Measurements from ENCODE around the gene DEK.
"Not testable (repeated sequence)": the region's sequence is repeated elsewhere in the genome, so short reads cannot be mapped to it uniquely, and the experiment has no call there.

Gene DEK

GRCh38 chr6:18264219-18264922, at the start of gene DEK:
Gene DEK, minus strand, starts transcription at chr6:18264530. Its CDS starts 543 bp downstream, at chr6:18263987.
- DNase-seq (ENCODE audit: low spot score), result peak; percentile 90

GRCh38 chr6:18312368-18312767, 48.0 kb upstream of the DEK start:
- no peak for DNase-seq (ENCODE audit: low spot score)

GRCh38 chr6:18310010-18310409, 45.7 kb upstream of the DEK start:
- not testable (repeated sequence) for DNase-seq (ENCODE audit: low spot score)

GRCh38 chr6:18309046-18309445, 44.7 kb upstream of the DEK start:
- DNase-seq (ENCODE audit: low spot score), result no peak

- peak; percentile 63 for DNase-seq (ENCODE audit: low spot score)
Measured at GRCh38 chr6:18308070-18308735, 43.9 kb upstream of the DEK start.

GRCh38 chr6:18306977-18307376, 42.6 kb upstream of the DEK start:
- peak; percentile 58 for DNase-seq (ENCODE audit: low spot score)

- no peak for DNase-seq (ENCODE audit: low spot score)
Measured at GRCh38 chr6:18302561-18303439, 38.5 kb upstream of the DEK start.

- DNase-seq (ENCODE audit: low spot score), result peak; percentile 44
Measured at GRCh38 chr6:18293076-18293904, 29.0 kb upstream of the DEK start.

GRCh38 chr6:18289283-18289682, 25.0 kb upstream of the DEK start:
- DNase-seq (ENCODE audit: low spot score), result no peak

GRCh38 chr6:18284261-18284660, 19.9 kb upstream of the DEK start:
- no peak for DNase-seq (ENCODE audit: low spot score)

GRCh38 chr6:18281564-18281963, 17.2 kb upstream of the DEK start:
- DNase-seq (ENCODE audit: low spot score), result no peak

- DNase-seq (ENCODE audit: low spot score), result no peak
Measured at GRCh38 chr6:18280084-18280483, 15.8 kb upstream of the DEK start.

- DNase-seq (ENCODE audit: low spot score), result no peak
Measured at GRCh38 chr6:18279422-18279821, 15.1 kb upstream of the DEK start.

- DNase-seq (ENCODE audit: low spot score), result no peak
Measured at GRCh38 chr6:18277237-18278006, 13.1 kb upstream of the DEK start.

- DNase-seq (ENCODE audit: low spot score), result no peak
Measured at GRCh38 chr6:18276610-18277236, 12.4 kb upstream of the DEK start.

- DNase-seq (ENCODE audit: low spot score), result no peak
Measured at GRCh38 chr6:18270216-18270615, 5.9 kb upstream of the DEK start.

- no peak for DNase-seq (ENCODE audit: low spot score)
Measured at GRCh38 chr6:18269717-18270116, 5.4 kb upstream of the DEK start.

GRCh38 chr6:18269253-18269652, 4.9 kb upstream of the DEK start:
- DNase-seq (ENCODE audit: low spot score), result peak; percentile 63

- no peak for DNase-seq (ENCODE audit: low spot score)
Measured at GRCh38 chr6:18268066-18268465, 3.7 kb upstream of the DEK start.

GRCh38 chr6:18266523-18266912, 2.2 kb upstream of the DEK start:
- no peak for DNase-seq (ENCODE audit: low spot score)

Data from AG08395 (cell line).